ENCODE measurements around the gene PIERCE2. TPM values are rescaled to one million over a fixed set of nuclear protein-coding genes. Genes with fewer than 3 reads are reported as not detected.
"Not testable (repeated sequence)": the region's sequence is repeated elsewhere in the genome, so short reads cannot be mapped to it uniquely, and the experiment has no call there.

Gene PIERCE2
- total RNA-seq, 1 donor from 2014 or later: 8.5 TPM

GRCh38 chr15:55422089-55422488 is 13.8 kb downstream of the PIERCE2 start:
- DNase-seq (ENCODE audit: low read depth): no peak

GRCh38 chr15:55434989-55435825 is 26.9 kb downstream of the PIERCE2 start:
- peak; percentile 51 for DNase-seq (ENCODE audit: low read depth)

- not testable (repeated sequence) for DNase-seq (ENCODE audit: low read depth)
These were observed 34.8 kb downstream of the PIERCE2 start for GRCh38 chr15:55443141-55443540.

- not testable (repeated sequence) for DNase-seq (ENCODE audit: low read depth)
These were observed 37.6 kb downstream of the PIERCE2 start for GRCh38 chr15:55445936-55446335.

- DNase-seq (ENCODE audit: low read depth): not testable (repeated sequence)
These were observed 38.2 kb downstream of the PIERCE2 start for GRCh38 chr15:55446379-55447029.

- not testable (repeated sequence) for DNase-seq (ENCODE audit: low read depth)
These were observed 38.7 kb downstream of the PIERCE2 start for GRCh38 chr15:55447030-55447394.

- no peak for DNase-seq (ENCODE audit: low read depth)
These were observed 49.2 kb downstream of the PIERCE2 start for GRCh38 chr15:55457401-55458022.

GRCh38 chr15:55461447-55461846 is 53.2 kb downstream of the PIERCE2 start:
- no peak for DNase-seq (ENCODE audit: low read depth)

GRCh38 chr15:55468321-55468720 is 60.0 kb downstream of the PIERCE2 start:
- no peak for DNase-seq (ENCODE audit: low read depth)

MicroRNA genes within 50 kb of the gene (microRNA counts, 767-probe panel; counts per million panel counts)
- microRNA hsa-miR-628-3p (not detected), microRNA hsa-miR-628-5p (not detected)

Small RNA genes lying within 50 kb of the gene (microRNA-seq; reads per million reads assigned to microRNA genes)
- 103 reads per million, percentile 56 among the genes with 10 or more reads in this experiment for gene MIR628

Other genes starting within 250 kb of the PIERCE2 start
- 68.9 and 71.8 TPM in 2 replicates for gene RSL24D1, start 211.6 kb upstream of the PIERCE2 start, total RNA-seq
- gene RAB27A, start 118.7 kb upstream of the PIERCE2 start, total RNA-seq: 0.94 and 1.9 TPM in 2 replicates
- 6.2 and 9.7 TPM in 2 replicates for gene PIGBOS1, start 89.4 kb upstream of the PIERCE2 start, total RNA-seq
- gene PIGB, start 89.3 kb upstream of the PIERCE2 start, total RNA-seq: 8.3 and 10.6 TPM in 2 replicates
- gene CCPG1, start 136 bp upstream of the PIERCE2 start, total RNA-seq: 63.6 and 64.1 TPM in 2 replicates
- gene DNAAF4, start 99.7 kb downstream of the PIERCE2 start, total RNA-seq: 1.0 and 1.9 TPM in 2 replicates
- gene PYGO1, start 179.8 kb downstream of the PIERCE2 start, total RNA-seq: 13.9 and 15.2 TPM in 2 replicates

Measured in myocyte (in vitro differentiated cells).